Uterus (tissue), 4 donors: ENCODE results near the gene RBBP8. TPM values are rescaled to one million over a fixed set of nuclear protein-coding genes. Genes with fewer than 3 reads are reported as not detected.

Experiments
- DNase-seq, 2 donors: peaks; one replicate each; pipeline ENCODE4 v3.0.0-alpha.2; 2019 to 2020
- H3K27ac ChIP-seq, 2 donors: fragments of 200-600 bp; sonication (generic); 1 replicate in 1 of 2; 2 replicates in 1 of 2; pipeline ENCODE4 v1.5.1; 2016 to 2018
- H3K27me3 ChIP-seq, 2 donors: fragments of 200-600 bp; sonication (generic); one replicate each; pipeline ENCODE4 v1.5.1; 2018 to 2019; ENCODE audit warnings: control low read depth in 1 of 2
- H3K36me3 ChIP-seq, 2 donors: fragments of 200-600 bp; sonication (generic); one replicate each; pipeline ENCODE4 v1.5.1; 2019; ENCODE audit warnings: control low read depth in 1 of 2
- H3K4me1 ChIP-seq, 2 donors: fragments of 200-600 bp; sonication (generic); one replicate each; pipeline ENCODE4 v1.5.1; 2018 to 2019; ENCODE audit warnings: control low read depth in 1 of 2
- H3K4me3 ChIP-seq, 2 donors: fragments of 200-600 bp; sonication (generic); 1 replicate in 1 of 2; 2 replicates in 1 of 2; pipeline ENCODE4 v1.5.1; 2018 to 2019; ENCODE audit warnings: mild to moderate bottlenecking in 1 of 2
- H3K9me3 ChIP-seq, 2 donors: fragments of 200-600 bp; sonication (generic); one replicate each; pipeline ENCODE4 v1.5.1; 2019; ENCODE audit warnings: control low read depth in 1 of 2
- POLR2A ChIP-seq, 2 donors: fragments of 450-650 bp; IDR thresholded peaks; one replicate each; pipeline ENCODE4 v1.6.1; 2016; ENCODE audit warnings: antibody characterized with exemption in 2 of 2, mild to moderate bottlenecking in 1 of 2, moderate library complexity in 1 of 2
- intact Hi-C: fragments of 100-400 bp; cut with DNase I; formaldehyde crosslinking; loops from one replicate; pipeline ENCODE4 v1.15.1; 2023; ENCODE audit warnings: low total_unique reads
- total RNA-seq, 4 donors: library from RNA; depleted of rRNA in 3 of 4; stranded (reverse); fragments of >200 nt in 3 of 4; gene quantifications; one replicate each; pipeline versions ENCODE4 v1.1.0 to v1.2.4, GENCODE V29; 2014 to 2023
- TF ChIP-seq, protein P1 (sequence below), 4 experiments: fragments of 200-600 bp in 2 of 4; fragments of 450-650 bp in 2 of 4; sonication (generic) in 2 of 4; IDR thresholded peaks; one replicate each; pipeline ENCODE4 v1.5.1; 2016 to 2019; ENCODE audit warnings: antibody characterized with exemption in 4 of 4, mild to moderate bottlenecking in 2 of 4, moderate library complexity in 1 of 4
- donor health status: DM: yes; HTN: yes; CAD: no.

Gene RBBP8
- total RNA-seq, 4 donors from 2014 or later = 34.8 to 43.5 (median 43.3) TPM

DNA sequence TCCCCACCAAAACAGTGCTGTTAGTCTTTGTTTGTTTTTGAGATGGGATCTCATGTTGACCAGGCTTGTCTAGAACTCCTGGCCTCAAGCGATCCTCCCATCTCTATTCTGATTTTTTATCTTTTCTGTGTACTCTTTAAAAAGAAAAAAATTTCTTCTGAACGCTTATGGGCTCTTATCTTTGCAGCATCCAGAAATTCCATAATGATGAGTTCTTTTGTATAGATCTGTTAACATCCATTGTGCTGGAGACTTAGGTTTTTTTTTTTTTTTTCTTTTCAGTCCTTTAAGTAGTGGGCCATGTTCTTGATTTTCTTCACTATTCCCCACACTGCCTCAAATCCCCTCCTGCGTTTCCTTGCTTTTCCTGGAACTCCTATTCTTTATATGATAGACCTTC lies 31.0 kb downstream of the RBBP8 start:
- no peaks in the 10 kb centered on the region for H3K4me1 ChIP-seq
- H3K27ac ChIP-seq = no peak overlapping the region
- no peaks in the 10 kb centered on the region for H3K27me3 ChIP-seq
- TF ChIP-seq POLR2A (IDR thresholded peaks at IDR 0.05) = no peak
- TF ChIP-seq, protein P1, sequence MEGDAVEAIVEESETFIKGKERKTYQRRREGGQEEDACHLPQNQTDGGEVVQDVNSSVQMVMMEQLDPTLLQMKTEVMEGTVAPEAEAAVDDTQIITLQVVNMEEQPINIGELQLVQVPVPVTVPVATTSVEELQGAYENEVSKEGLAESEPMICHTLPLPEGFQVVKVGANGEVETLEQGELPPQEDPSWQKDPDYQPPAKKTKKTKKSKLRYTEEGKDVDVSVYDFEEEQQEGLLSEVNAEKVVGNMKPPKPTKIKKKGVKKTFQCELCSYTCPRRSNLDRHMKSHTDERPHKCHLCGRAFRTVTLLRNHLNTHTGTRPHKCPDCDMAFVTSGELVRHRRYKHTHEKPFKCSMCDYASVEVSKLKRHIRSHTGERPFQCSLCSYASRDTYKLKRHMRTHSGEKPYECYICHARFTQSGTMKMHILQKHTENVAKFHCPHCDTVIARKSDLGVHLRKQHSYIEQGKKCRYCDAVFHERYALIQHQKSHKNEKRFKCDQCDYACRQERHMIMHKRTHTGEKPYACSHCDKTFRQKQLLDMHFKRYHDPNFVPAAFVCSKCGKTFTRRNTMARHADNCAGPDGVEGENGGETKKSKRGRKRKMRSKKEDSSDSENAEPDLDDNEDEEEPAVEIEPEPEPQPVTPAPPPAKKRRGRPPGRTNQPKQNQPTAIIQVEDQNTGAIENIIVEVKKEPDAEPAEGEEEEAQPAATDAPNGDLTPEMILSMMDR (IDR thresholded peaks at IDR 0.05) = no peak
- H3K36me3 ChIP-seq = no peaks in the 10 kb centered on the region
- H3K4me3 ChIP-seq = no peak overlapping the region
- no peaks in the 10 kb centered on the region for H3K9me3 ChIP-seq
- DNase-seq = no peak
- intact Hi-C loops = no loop called here

DNA sequence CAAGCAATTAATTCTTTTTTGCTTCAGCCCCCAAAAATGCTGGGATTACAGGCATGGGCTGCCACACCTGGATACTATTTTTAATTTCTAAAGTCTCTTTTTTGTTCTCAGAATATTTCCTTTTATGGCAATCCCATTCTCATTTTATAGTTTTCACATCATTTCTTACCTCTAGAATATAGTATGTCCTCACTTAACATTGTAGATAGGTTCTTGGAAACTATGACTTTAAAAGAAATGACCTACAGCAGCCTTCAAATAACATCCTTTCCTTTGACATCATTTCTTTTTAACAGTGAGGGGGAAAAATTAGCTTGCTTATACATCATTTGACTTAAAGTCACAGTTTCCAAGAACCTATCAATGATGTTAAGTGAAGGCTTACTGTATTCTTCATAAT lies 31.6 kb downstream of the RBBP8 start:
- Histone ChIP-seq H3K36me3 (no peaks in the 10 kb centered on the region), H3K4me1 (no peaks in the 10 kb centered on the region), H3K27me3 (no peaks in the 10 kb centered on the region), H3K27ac (no peak overlapping the region), H3K4me3 (no peak overlapping the region), H3K9me3 (no peaks in the 10 kb centered on the region)
- TF ChIP-seq, protein P1 (IDR thresholded peaks at IDR 0.05) = no peak
- no peak for TF ChIP-seq POLR2A (IDR thresholded peaks at IDR 0.05)
- no peak for DNase-seq
- intact Hi-C loops = no loop called here

DNA sequence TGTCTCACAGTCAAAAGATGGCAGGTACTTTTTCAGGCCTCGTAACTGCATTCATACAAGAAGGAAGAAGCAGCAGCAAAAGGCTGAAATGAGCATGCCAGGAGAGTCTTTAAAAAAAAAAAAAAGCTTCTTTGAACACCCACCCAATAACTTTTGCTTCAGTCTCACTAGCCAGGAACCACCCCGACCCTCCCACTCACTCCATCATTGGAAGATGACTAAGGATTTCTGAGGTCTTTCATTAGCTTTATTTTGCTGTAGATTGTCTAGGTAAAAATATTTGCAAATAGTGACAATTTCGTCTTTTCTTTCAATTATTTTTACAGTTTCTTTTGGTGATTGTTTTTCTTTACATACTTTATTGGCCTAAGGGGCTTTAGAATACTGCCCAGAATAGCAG lies 37.9 kb downstream of the RBBP8 start:
- intact Hi-C loops = no loop called here
- no peak for TF ChIP-seq POLR2A (IDR thresholded peaks at IDR 0.05)
- TF ChIP-seq, protein P1 (IDR thresholded peaks at IDR 0.05) = no peak
- peak; percentile 33 to 34 for DNase-seq
- no peaks in the 10 kb centered on the region for H3K9me3 ChIP-seq
- no peaks in the 10 kb centered on the region for H3K36me3 ChIP-seq
- no peak overlapping the region for H3K4me3 ChIP-seq
- no peaks in the 10 kb centered on the region for H3K27me3 ChIP-seq
- no peaks in the 10 kb centered on the region for H3K4me1 ChIP-seq
- peak overlapping the region; percentile 22 to 32 for H3K27ac ChIP-seq

DNA sequence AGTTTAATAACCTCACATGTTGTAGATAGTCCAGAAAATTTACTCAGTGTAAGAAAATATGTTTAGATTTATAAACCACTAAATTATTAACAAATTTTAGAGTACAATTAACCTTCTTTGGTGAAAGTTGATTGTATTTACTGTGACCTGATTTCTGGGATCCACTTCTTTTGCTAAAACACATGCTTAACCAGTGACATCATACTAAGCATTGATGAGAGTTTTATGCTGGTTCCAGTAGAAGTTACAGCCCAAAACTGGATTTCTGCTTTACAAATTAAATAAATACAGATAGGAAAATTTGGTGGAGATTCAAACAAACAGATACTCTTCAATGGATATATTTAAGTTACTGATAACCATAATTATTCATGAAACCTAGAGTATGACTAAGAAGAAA lies 40.9 kb downstream of the RBBP8 start:
- intact Hi-C loops = no loop called here
- no peaks in the 10 kb centered on the region for H3K9me3 ChIP-seq
- H3K4me3 ChIP-seq = no peak overlapping the region
- H3K27me3 ChIP-seq = no peaks in the 10 kb centered on the region
- no peak for DNase-seq
- H3K27ac ChIP-seq = peak overlapping the region; percentile 60 to 66
- H3K4me1 ChIP-seq = no peaks in the 10 kb centered on the region
- TF ChIP-seq, protein P1 (IDR thresholded peaks at IDR 0.05) = no peak
- no peak for TF ChIP-seq POLR2A (IDR thresholded peaks at IDR 0.05)
- no peaks in the 10 kb centered on the region for H3K36me3 ChIP-seq

DNA sequence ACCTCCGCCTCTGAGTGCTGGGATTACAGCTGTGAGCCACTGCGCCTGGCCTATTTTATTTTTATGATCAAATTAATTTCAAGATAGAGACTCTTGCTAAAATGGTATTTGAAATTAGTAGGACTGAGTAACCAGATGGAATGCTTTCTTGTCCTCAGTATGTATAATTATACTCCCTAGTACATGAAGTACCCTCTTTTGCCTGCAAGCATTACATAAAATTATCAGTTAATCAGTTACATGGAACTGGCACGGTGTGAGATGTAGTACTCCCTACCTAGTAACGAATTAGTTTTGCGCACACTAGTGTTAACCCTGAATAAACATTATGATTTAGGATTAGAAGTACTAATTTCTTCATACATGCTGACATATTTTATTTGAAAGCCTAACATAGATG lies 41.6 kb downstream of the RBBP8 start:
- H3K4me1 ChIP-seq = no peaks in the 10 kb centered on the region
- TF ChIP-seq POLR2A (IDR thresholded peaks at IDR 0.05) = no peak
- TF ChIP-seq, protein P1 (IDR thresholded peaks at IDR 0.05) = no peak
- H3K4me3 ChIP-seq = no peak overlapping the region
- intact Hi-C loops = no loop called here
- no peaks in the 10 kb centered on the region for H3K27me3 ChIP-seq
- DNase-seq = no peak
- no peaks in the 10 kb centered on the region for H3K36me3 ChIP-seq
- no peaks in the 10 kb centered on the region for H3K9me3 ChIP-seq
- peak overlapping the region; percentile 60 to 66 for H3K27ac ChIP-seq
